8988T (cell line): ENCODE measurements around the gene HACD2.
"Not testable (repeated sequence)": the region's sequence is repeated elsewhere in the genome, so short reads cannot be mapped to it uniquely, and the experiment has no call there.

Experiments
- DNase-seq: peaks from one replicate; pipeline ENCODE4 v3.0.0; 2011

Gene HACD2

DNA sequence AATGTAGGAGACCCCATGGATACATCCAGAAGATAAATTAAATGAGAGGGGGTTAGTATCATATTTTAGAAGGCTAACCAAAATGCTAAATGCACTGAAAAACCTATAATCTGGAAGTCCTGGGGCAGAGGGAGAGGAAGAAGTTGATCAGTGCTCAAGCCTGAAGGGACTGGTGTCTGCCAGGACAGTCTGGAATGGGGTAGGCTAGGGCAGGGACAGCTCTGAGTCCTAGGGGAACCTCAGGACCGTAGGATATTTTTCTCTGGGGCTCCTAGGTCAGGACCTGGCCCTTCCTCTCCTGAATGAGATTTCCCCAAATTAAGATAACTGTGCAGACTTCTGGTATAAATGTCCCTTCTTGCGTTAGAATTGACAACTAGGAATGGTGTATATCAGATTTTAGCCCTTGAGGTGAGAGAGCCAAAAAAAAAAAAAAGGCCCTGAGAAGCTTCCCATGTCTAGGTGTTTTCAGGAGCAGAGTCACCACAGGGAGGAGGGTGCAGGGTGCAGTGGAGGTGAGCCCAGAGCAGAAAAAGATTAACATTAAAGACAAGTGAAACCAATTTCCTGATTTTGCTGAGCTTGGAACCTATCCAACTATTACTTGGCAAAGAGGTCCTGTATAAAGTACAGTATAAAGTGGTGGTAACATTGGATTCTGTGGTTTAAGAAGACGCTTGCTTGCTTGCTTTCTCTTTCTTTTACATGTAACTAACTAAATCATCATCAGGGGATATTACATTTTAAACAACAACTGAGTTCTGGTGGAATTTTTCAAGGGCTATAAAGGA, 63.5 kb downstream of the HACD2 start:
- no peak for DNase-seq

DNA sequence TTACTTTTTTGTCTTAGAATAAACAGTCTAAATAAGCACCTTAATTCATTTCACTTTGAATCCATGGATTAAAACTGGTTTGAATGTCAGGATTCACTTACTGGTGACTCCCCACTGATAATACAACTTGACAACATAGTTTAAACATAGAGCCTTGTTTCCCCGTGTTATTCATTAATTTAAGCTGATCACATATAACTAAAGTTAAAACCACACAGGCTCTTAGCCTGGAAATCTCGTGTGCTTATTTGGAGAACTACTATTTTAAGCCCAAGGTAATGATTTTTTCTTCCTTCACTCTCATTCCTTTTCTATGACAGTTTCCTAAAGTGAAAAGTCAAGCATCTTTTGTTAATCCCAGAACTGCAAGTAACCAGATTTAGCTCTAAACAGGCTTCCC, 64.2 kb downstream of the HACD2 start:
- no peak for DNase-seq

DNA sequence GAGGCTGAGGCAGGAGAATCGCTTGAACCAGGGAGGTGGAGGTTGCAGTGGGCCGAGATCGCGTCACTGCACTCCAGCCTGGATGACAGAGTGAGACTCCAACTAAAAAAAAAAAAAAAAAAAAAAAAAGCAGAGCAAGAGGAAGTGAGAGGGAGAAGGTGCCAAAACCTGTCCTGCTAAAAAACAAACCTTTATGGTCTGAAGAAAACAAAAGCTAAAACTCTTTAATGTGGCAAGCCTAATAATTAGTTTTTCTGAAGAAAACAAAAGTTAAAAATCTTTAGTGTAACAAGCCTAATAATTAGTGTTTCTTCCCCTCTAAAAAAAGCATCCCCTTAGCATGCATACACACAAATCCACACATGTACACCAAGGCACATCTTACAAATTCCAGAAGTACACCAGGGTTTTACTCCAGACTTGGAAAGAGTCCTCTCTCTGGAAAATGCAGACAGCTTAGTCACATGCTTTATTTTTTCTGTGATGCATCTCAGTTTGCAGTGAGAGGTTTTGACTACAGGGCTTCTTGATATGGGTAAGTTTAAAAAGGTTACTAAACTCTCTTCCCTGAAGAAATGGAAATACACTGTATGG, 65.9 kb downstream of the HACD2 start:
- no peak for DNase-seq

DNA sequence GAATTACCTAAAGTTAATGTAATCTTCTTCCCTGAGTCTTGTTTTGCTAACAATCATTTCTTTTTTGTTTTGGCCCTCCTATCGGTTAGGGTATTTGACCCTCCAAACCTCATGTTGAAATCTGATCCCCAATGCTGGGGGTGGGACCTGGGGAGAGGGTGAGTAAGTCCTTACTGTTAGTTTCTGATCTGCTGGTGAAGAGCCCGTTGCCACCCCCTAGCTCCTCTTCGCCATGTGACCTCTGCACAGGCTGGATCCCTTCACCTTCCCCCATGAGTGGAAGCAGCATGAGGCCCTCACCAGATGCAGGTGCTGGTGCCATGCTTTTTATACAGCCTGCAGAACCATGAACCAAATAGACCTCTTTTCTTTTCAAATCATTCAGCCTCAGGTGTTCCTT, 73.1 kb downstream of the HACD2 start:
- DNase-seq, result no peak

DNA sequence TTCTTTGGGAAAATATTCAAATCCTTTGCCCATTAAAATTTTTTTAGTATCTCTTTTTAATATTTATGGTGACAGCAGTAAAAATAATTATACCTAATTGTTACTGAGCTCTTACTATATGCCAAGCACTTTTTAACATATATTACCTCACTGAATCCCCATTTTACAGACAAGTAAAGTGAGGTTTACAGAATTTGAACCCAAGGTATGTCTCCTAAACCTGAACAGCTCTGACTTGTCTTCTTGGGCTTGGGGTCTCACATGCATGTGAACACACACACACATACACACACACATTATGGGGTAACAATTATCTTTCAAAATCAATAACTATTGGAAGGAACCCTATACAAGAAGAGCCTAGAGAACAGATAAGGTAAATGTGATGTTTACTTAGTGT, 73.8 kb downstream of the HACD2 start:
- DNase-seq, result no peak

DNA sequence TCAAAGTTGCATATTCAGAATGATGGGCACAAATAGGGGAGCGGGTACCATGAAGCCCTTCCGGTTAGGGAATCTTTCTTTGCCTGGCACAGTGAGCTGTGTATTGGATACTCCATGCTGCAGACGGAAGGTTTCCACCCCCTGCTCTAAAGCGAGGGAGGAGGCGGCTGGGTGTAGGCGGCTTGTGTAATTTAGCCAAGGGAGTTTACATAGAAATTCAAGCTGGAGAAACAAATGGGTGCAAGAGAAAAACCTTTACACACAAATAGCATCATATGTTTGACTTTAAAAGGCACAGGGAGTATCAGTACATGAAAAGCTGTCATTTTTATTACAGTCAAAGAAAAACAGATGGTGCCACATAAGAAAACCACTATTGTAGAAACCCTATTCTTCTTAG, 76.7 kb downstream of the HACD2 start:
- no peak for DNase-seq

DNA sequence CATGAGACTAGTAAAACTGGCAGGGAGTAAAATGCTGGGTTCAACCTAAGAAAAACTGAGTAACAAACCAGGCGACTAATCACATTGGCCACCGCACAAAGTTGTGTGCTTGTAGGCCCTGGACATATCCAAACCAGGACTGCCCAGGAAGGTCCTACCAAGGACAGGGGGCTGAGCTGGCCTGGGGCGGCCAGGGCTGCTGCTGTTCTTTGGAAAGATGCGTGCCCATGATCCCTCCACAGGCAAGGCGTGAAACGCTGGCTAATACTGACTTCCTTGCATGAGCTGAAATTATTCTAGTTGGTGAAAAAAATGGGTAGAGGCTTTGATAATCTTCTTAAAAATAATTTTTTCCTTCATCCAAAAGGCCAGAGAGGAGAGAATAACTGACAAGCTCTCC, 79.0 kb downstream of the HACD2 start:
- no peak for DNase-seq

DNA sequence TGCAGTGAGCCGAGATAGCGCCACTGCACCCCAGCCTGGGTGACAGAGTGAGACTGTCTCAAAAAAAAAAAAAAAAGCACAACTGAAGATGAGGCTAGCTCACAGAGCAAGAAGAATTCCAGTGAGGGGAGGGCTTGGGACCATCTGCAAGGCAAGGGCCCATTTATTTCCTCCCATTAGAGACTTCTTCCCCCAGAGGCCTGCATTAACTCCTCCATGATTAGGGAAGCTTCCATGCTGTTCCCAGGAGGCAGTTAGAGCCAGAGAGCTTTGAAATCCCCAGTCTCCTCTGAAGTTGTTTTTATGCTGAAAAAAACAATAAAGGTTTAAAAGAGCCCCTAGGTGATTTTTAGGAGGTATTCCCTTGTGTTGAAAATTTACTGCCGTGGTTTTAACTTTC, 81.7 kb downstream of the HACD2 start:
- DNase-seq, result no peak

DNA sequence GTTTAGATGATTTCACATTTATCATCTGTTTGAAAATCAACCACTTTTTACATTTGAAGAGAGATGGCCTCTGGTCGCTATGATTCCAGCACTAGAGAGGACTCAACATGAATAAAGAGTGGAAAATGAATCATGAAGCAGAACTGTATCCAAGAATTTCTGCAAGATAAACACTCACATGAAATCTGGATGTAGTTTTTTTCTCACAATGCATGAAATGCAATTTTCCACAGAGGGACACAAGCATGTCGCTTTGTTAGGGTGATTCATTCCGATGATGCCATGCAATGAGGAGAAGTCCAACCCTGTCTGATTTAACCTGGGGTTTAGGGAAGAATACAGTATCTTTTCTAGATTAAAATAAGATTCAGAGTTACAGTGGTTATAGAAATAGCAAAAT, 85.5 kb downstream of the HACD2 start:
- DNase-seq, result no peak

DNA sequence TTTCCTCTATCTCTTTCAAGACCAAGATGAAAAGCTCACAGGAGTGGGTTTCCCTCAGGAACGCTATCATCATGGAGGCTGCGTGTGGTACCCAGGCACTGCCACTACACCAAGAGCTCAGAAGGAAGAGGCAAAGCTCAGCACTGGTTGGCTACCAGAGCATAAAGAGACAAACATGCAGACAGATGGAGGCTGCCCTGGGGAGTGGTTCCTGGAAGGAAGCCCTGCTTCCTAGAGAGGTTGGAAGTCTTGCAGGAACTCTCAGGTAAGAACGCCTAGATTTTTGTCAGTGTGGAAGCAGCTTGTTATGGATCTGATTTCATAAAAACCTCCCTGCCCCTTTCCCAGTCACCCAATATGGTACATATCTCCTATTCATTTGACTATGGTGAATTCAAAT, 86.1 kb downstream of the HACD2 start:
- no peak for DNase-seq

DNA sequence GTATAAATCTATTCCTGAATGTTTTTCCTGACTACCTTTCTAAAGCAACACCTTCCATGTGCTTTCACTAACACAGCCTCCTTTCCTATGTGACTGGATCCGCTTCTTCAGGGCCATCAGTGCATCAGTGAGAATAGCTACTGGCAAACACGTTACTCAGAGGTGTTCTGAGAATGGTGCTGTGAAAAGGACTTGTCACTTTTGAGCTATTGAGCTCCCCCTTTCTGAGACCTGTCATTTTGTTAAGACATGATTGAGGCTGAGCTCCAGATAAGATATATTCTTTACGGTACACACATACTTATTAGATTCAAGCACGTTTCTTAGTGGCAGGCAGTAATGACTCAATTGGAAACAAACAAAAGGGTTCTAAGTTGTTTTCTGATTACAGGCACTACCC, 90.9 kb downstream of the HACD2 start:
- DNase-seq, result no peak

DNA sequence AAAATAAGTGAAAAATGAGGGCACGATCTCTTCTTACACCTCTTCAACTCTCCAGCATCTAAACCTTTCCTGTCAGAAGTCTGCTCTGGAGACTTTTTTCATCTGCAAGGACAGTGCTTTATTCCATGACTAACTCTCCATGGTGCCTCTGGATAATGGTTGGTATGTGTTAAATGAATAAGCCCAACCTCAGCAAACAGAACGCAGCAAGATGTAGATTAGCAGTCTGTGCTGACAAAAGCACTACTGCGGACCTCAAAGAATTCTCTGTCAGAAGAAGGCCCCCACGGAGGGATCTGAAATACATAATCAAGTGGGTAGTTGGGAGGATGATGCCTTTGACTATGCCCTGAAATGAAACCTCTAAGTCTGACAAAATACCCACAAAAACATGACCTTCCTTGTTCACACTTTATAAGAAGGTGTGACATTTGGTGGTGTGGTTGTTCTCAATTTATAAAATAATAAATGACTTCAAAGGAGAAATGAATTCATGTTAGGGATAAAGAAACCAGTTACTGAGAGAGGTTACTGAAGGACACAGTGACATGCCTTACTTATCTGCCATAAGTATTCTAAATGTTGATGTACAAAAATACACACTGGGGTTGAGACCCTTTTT, 92.8 kb downstream of the HACD2 start:
- DNase-seq, result no peak

DNA sequence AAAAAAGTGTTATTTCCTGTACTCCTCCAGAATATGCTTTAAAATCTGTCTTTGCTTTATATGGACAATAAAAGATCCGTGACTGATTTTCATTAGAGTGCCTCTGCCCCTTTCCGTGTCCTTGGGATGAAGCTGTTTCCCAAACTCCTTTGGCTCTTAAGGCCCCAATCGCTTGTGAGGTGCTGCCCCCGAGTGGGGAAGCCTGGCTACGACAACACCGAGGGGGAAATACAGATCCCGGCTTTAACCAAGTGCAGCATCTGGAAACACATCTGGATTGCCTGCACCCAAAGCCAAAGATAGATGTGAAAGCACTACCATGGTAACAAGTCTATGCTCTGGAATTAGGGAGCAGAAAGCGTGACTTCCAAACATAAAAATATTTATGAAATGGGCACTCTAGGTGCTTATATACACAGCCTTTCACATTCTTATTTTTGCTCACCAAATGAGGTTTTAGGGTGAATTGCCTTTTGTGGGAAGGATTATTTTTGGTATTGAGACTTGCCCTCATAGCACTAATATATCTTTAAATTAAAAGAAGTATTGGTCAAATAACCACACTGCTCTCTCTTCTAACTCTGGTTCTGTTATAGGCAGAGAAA, 95.4 kb downstream of the HACD2 start:
- peak; percentile 50 for DNase-seq

DNA sequence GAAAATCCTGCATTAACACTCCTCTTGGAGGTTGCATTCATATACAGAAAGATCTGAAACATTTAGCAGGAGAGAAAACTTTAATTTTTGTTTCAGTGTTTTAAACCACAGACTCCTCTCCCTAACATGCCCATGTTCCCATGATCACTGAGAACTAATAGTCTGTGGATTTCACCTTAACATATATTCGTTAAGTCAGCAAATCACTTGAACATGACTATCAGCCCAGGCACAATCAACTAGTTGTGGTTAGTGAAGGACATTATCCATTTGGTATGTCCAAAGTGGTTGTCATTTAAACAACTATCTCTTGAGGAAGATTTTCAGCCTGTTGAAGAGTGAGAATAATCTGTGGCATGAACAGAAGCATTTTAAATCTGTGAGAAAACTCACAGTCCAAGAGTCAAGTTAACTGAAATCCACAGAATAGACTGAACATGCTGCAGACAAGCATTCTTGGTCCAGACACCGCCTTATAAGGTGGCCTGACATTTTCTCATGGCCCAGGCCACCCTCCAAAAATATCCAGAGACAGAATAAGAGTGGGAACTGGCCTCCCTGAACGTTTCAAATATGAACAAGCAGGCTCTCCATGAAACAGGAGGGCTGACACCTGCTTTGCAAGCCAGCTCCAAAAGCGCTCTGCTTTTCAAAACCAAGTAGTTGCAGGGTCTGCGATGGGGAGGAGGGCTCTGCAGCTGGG, 96.1 kb downstream of the HACD2 start:
- DNase-seq, result no peak

DNA sequence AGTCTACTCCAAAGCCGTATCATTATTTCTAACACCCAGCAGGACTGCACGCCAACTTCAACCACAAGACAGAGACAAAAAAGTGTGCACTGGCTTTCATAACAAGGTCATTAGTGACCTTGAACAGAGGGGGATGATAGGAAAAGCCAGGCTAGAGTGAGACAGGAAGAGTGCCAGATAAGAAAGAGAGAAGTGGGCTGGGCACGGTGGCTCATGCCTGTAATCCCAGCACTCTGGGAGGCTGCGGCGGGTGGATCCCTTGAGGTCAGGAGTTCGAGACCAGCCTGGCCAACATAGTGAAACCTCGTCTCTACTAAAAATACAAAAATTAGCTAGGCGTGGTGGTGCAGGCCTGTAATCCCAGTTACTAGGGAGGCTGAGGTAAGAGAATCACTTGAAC, 97.8 kb downstream of the HACD2 start:
- DNase-seq, result not testable (repeated sequence)

DNA sequence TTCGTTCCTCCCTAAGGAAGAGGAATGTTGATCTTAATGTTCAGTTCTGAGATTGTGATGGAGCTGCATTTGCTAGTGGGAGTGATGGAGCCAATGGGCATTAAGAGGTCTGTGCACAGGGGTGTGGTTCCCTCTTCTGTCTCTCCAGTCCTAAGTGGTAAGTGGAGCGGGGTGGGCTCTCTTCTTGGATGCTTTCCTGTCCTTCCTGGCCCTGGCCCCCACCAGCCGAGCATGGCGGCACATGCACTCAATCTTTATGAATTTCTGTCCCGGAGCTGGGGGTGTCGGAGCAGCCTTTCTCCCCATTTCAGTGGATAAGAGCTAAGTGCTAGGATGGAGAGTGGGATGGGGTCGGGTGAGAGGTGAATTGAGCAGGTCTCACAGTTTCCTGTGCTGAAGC, 98.4 kb downstream of the HACD2 start:
- no peak for DNase-seq

DNA sequence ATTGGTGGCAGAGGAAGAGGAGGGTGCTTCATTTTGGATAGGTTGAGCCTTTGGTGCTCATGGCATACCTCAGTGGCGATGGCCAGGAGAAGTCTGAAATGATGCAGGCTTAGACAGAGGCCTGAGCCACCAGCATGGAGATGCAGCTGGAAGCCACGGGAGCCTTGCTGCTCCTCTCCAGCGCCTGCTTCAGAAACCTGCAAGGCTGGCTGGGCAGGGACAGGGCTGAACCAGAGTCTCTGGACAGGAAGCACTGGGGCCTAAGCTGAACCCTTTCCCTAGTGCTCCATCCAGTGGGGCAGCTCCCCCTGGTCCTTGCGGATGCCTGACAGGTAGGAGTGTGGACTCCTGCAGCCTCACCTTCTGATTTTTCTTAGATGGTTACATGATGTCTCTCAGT, 99.3 kb downstream of the HACD2 start:
- no peak for DNase-seq

DNA sequence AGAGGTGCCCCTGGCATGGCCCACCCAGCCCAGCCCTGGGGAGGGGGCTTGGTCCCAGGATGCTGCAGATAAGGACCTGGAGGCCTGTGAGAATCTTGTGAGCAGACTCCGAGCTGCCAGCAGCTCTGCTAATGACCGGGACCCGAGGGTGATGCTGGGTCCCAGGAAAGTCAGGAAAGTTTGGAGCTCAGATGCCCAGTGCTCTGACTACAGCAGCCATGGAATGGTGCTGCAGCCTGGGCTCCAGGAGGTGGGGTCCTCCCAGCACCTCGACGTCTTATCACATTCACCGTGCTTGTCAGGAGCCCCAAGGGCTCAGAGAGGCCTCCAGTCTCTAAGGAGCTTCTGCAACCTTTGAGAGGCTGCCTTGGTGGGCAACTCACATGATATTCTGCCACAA, 101.7 kb downstream of the HACD2 start:
- no peak for DNase-seq

DNA sequence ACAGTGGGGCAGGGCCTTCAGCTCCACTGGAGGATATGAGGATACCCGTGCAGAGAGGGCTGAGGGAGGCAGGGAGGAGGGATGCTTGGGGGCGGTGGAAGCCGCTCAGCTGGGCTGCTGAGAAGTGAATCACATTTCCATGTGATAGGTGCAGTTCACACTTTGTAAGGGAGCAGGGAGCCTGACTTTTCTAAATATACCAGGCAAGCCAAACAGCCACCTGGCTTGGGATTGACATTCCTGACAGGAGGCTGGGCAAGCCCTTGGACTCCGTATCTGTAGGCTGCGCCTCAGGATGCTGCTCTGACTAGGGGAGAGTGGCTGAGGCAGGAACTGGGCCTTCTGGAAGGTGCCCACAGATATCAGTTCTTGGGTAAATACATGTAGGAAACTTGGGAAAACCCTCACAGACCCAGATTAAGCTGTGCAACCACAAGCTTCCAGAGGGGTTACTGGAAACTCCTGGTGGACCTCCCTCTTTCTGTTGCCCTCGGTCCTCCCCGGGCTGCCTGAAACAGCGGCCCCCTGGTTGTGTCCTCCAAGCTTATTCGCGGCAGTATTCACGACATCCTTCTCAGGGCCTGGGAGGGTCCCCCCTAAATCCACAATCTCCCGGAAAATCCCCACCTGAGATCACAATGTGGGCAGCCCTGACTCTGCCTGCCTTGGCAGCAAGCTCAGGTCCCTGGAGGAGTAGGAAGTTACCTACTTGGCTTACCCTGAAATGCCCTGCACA, 103.0 kb downstream of the HACD2 start:
- no peak for DNase-seq

DNA sequence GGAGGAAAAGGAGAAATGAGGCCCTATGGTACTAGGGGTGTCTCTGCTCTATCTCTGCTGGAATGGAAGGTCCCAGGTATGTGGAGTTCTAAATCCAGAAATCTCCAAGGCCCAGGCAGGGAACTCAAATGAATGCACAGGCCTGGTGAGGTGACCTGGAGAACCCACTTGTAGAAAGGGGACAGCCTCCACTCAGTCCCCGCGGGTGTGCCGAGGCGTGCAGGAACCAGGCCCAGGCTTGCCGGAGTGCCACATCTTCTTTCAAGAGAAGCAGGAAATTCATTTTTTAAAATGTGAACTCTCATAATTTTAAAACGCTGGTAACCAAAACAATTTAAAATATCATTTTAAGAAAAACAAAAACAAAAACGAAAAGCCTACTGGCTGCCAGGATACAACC, 103.8 kb downstream of the HACD2 start:
- DNase-seq, result no peak

DNA sequence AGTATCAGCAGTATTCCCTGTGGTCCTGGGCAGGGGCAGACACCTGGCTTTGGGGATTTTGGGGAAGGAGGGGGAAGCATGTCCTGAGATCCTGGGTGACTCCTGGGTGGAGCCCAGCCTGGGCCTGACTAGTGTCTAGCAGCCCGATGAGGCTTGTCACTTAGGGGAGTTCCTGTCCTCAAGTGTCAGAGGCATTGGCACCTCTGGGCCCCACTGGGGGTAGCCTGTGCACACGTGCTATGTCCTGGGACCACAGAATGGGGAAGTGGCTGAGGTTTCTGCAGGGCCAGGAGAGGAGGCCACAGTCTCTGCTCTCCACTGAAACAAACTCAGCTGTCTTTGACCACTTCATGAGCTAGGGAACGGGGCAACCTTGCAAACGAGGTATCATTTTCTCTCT, 104.4 kb downstream of the HACD2 start:
- no peak for DNase-seq

DNA sequence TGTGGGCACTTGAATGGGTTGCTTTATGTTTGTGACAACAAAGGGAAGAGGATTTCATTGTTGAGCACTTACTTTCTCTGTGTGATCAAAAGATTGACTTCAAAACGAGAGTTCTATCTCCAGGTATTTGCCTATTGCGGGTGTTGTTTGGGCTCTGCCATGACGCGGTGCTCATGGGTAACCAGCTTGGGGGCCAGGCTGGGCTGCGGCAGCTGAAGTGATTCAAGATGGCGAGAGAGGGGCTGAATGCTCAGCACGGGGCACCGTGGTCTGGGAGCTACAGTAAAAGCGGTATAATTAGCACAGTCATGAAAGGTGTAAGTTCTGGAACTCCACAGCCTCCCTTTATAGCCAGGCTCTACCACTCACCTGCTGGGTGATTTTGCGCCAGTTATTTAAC, 105.0 kb downstream of the HACD2 start:
- DNase-seq, result no peak

DNA sequence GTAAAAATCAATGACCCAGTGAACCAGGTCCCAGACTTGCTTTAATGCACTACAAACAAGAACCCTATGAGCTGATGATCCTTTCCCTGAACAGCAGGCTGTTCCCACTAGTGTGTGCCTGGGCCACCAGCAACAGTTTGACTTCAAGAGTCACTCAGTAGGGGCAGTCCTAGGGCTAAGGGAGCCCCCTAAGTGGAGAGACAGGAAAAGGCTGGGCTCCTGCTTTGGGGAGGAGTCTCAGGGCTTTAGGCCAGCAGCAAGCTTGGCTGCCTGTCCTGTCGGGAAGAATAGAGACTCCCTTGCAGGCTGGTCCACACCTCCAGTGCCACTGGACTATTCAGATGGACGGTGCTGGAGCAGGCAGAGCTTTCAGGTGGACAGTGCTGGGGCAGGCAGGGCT, 106.5 kb downstream of the HACD2 start:
- DNase-seq, result no peak
